GM12864 (cell line): ENCODE measurements around the gene RAB27B.

Experiments used
- DNase-seq: peaks from one replicate; pipeline ENCODE4 v3.0.0-alpha.2; 2011; ENCODE audit warnings: low read depth
- H3K4me3 ChIP-seq: 2 replicates; pipeline ENCODE4 v1.5.1; 2011; ENCODE audit warnings: mild to moderate bottlenecking, low read depth, low read length, control low read depth
- CTCF ChIP-seq: IDR thresholded peaks from 2 replicates; pipeline ENCODE4 v1.5.1; 2011; ENCODE audit warnings: low read depth, mild to moderate bottlenecking, moderate library complexity, low read length, control low read depth, inconsistent platforms; ENCODE audit errors: missing control alignments

RAB27B gene

GRCh38 chr18:54877076-54877475 is 48.8 kb downstream of the RAB27B start:
- no peak overlapping the region for H3K4me3 ChIP-seq
- TF ChIP-seq CTCF = no peak
- DNase-seq = no peak

- DNase-seq = no peak
- no peak overlapping the region for H3K4me3 ChIP-seq
- TF ChIP-seq CTCF = no peak
Measured at GRCh38 chr18:54878159-54878622, 49.9 kb downstream of the RAB27B start.

- no peak for TF ChIP-seq CTCF
- DNase-seq = no peak
- no peak overlapping the region for H3K4me3 ChIP-seq
Measured at GRCh38 chr18:54878659-54879358, 50.5 kb downstream of the RAB27B start.

- no peak overlapping the region for H3K4me3 ChIP-seq
- no peak for TF ChIP-seq CTCF
- DNase-seq = no peak
Measured at GRCh38 chr18:54879691-54880090, 51.4 kb downstream of the RAB27B start.

- no peak for TF ChIP-seq CTCF
- no peak for DNase-seq
- H3K4me3 ChIP-seq = no peak overlapping the region
Measured at GRCh38 chr18:54880395-54881105, 52.3 kb downstream of the RAB27B start.

GRCh38 chr18:54881229-54881768 is 53.0 kb downstream of the RAB27B start:
- TF ChIP-seq CTCF = no peak
- no peak for DNase-seq

More at GRCh38 chr18:54881229-54881768, 53.0 kb downstream of the RAB27B start:
- H3K4me3 ChIP-seq = no peak overlapping the region
